Stimulated activated CD8-positive, alpha-beta memory T cell treated with anti-CD3 and anti-CD28 coated beads, Interleukin-2, amount 100 ng/mL, for 1 hour (primary cell): ENCODE data around the gene KLHL40.

Experiments
- DNase-seq, 2 donors: peaks; one replicate each; pipeline ENCODE4 v3.0.0-alpha.2; 2020; ENCODE audit warnings: low read depth in 2 of 2

KLHL40 gene

DNA sequence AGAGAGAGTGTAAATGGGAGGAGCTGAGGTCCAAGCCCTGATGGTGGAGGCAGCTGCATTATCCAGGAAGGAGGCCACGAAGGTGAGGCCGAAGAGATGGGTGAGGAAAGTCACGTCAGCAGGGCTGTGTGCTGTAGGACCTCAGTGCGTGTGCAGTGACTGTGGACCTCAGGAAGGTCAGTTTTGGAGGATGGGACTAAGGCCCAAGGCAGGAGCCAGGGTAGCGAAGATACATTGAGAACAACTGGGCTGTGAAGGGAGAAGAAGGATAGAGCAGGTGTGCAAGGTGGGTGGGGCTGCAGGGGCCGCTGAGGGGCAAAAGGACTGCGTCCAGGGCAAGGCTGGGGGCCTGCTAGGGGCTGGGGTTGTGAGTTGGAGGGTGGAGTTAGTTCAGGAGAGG lies 4.9 kb downstream of the KLHL40 start:
- no peak for DNase-seq

DNA sequence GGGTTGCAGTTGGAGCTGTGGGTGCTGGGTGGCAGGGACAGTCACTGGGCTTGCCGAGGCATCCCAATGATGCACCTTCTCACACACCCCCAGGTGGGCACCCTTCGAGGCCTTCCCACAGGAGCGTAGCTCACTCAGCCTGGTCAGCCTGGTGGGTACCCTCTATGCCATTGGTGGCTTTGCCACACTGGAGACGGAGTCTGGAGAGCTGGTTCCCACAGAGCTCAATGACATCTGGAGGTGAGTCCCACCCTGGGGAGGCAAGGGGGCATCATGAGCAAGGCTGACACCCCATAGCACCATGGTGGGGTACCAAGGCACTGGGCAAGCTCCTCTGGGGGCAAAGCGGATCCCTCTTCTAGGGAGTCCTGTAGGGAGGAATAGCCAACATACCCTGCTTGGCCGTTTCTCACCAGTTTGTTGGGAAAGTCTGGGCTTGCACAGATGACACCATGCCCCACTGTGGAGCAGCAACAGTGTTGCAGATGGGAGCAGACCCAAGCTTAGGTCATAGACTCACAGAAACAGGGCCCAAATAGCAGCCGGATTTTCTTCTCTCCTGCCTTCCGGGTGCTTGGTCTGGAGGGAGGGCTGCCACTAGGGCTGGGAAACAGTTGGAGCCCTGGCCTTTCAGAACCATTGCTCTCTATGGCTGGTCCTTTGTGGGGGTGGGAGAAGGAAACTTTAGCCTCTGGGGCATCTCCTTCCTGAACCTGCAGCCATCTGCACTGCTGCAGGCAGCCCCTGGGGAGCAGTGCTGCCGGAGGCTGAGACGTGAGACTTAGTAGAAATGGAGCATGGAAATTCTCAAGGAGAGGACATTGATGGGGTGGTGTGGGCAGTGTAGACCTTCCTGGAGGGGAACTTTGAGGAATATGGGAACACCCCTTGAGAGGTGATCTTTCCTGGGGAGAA lies 5.7 kb downstream of the KLHL40 start:
- no peak for DNase-seq

DNA sequence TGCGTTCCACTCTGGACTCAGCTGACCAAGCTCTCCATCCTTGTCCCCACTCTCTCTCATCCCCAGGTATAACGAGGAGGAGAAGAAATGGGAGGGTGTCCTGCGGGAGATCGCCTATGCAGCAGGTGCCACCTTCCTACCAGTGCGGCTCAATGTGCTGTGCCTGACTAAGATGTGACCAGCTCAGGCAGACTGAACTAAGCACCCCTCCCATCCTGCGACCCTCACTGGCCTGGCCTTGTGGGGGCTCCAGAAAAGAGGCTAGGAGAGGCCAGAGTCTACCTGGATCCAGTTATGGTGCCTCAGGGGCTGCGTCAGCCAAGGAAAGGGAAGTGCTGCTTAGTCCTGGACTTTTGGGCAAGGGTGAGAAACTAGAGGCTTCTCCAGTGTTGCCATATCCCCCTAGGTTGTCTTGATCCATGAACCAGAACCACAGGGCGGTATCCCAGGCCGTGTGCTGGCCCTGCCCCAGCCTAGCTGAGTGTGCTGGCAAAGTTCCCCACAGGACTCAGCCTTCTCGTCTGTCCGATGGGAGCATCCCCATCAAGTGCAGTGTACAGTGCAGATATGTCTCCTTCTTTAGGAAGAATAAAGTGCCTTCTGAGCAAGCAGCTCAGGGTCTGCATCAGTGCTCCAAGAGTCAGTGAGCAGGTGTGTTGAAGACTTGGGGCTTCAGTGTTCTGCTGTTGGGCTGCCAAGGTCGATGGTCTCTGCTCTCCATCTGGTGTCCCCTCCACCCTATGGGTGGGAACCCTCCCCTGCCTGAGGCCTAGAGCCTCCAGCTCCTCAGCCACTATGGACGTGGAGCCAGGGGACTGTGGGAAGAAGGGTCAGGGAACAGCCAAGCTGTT lies 6.7 kb downstream of the KLHL40 start:
- no peak for DNase-seq

DNA sequence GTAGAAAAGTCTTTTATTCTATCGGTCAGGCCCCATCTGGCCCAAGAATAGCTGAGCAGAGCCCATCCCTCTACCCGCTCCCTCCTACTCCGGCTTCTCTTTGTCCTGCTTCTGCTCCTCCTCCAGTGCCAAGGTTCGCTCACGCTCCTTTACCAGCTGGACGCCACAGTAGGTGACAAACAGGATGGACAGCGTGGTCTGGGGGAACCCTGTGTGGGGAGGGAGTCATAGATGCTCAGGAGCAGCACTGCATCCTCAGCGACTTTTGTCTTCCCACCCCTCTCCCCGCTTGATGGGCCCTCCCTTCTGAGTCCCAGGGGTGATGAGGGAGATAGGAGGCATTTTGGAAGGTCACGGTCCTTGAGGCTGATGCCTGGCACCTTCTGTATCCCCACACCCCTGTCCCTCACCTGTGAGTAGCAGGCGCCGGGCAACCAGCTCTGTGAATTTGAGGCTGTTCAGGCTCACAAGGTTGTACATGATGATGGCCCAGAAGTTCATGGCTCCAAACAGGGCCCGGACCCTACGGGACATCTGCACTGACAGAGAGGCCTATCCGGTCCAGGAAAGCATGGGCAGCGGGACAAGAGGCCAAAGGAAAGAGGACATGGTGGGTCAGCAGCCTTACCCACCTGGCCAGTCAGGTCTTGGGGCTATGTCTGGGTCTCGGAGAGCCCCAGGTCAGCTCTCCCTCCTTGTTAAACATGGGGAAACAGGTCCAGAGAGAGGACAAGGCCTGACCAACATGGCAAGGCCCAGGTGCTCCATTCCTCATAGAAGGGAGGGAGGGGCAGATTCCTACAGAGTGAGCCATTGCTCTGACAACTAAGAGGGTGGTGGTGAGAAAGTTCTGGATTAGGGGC lies 7.6 kb downstream of the KLHL40 start:
- DNase-seq: no peak

DNA sequence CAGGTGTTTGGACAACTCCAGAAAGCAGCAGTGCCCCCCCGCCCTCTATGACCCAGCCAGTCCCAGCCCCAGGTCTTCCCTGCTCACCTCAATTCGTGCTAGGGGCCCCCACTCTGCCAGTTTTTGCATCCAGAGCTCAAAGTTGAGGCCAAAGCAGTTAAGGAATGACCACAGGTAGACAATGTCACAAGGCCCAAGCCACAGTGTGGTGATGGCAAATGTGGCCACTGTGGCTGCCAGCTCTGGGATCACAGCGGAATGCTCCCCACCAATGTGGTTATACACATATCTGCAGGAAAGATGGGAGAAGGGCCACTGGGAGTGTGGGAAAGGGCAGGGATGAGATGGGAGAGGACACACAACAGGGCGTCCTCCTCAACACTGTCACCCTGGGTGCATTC lies 8.2 kb downstream of the KLHL40 start:
- DNase-seq: no peak

DNA sequence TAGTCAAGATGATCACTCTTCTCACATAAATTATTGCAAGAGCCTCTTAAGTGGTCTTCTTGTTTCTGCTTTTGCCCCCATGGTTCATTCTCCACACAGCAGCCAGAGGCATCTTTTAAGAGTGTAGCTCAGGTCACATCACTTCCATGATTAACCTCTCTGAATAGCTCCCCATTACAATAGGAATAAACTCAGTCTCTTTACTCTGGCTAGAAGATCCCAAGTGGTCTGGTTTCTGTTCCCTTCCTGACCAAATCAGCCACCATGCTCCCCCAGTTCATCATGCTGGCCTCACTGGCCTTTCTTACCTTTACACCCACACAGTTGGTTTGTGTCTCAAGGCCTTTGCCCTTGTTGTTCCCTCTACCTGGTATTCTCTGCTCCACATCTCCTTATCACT lies 9.0 kb downstream of the KLHL40 start:
- DNase-seq: no peak

DNA sequence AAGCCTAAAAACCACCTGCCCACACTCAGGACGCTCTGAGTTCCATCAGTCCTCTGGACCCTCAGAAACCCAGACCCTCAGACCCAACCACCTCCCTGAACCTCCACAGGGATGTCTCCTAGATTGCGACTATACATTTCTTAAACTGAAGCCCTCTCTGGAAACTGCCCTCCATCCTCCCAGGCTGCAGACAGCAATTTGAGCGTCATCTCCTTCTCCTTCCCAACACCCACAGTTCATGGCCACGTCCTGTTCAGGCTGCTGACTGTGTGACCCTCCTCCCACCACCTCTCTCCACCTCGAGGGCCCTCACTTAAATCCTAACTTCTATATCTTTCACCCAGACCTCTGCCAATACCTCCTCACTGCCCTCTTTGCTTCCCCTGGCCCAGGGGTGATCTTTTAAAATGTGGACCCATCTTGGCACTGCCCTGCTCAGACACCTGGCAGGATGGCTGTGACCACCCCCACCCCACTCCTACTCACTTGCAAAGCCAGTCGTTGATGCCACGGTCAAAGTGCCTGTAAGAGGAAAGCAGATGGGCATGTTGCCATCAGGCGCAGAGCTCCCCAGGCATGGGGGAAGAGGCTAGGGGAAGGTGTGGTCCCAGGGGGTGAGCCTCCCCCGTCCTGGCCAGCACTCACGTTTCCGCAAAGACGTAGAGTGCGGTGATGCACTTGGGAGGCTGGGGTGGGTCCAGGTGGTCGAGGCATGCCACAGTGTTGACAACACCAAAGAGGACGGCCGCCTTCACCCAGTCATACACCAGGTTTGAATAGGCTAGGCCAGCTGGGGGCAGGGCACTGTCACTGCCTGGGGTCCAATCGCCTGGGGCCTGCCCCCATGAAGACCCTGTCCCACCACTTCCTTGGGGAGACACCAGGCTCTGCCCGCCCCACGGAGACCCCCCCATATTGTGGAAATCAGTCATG lies 11.3 kb downstream of the KLHL40 start:
- no peak for DNase-seq

DNA sequence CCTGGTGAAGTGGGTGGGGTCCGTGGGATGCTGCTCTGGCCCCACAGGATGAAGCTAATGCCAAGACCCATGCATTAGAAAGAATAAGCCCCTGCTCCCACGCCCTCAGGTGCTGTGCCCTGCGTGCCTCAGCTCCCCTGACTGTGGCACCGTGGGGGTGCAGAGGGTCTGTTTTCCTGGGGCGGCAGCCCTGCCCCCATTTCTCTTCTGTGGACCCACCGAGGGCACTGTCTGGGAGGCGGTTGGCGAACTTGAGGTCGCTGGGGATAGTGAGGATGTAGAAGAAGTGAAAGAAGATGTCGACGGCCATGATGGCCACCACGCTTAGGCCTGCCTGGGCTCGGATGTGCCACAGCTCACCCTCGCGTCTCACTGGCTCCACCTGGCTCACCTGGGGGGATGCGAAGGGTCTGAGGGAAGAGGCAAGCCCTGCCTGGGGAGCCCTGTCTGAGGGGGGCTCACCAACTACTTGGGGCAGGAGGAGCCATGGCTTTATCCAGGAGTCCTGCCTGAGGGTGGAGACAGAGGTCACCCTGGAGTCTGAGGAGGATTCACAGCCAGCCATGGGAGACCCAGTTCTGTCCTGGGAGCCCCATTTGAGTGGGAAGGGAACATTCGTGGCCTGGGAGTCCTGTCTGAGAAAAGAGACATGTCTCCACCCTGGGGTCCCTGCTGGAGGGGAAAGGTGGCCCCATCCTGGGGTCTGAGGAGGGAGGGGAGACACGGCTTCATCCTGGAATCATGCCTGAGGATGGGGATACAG lies 12.1 kb downstream of the KLHL40 start:
- no peak for DNase-seq

DNA sequence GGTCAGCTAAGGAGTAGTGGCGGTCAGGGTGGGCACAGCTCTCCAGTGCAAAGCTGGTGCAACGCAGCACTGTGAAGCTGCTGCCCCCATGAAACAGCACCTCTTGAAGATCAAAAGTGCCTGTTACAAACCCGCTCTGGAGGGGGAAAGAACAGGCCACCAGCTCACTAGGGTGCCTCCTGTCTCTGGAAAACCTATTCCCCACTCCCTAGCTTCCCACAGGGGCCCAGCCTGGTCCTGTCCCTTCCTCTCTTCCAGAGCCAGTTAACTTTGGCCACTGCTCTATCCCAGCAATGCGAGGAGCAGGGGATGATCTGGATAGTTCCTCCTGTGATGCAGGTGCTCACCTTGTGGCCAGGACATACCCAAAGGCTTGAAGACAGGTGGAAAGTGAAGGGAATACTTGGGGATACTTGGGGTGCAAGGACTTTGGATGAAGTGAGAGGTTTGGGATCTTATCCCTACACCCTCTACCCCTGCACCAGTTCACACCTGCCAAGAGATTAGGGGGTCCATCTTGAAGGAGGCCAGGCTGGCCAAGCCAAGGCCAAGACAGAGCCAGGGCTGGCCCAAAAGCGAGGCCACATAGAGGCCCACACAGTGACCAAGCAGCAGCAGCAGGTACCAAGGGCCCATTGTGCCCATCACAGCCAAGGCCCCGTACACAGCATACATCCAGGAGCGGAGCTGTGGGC lies 13.0 kb downstream of the KLHL40 start:
- no peak for DNase-seq

DNA sequence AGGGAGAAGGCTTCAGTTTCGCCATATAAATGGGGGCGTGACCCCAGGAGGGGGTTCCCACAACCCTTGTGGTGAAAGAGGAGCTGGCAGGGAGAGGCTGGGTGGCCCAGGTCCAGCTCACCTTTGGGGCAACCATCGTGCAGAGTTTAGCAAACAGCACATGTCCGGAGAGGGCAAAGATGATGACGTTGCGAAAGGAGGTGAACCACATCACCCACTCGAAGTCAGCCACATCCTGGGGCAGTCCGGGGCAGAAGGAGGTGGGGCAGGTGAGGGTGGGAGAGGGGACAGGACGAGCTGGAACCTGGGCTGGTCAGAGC lies 13.5 kb downstream of the KLHL40 start:
- DNase-seq: no peak

DNA sequence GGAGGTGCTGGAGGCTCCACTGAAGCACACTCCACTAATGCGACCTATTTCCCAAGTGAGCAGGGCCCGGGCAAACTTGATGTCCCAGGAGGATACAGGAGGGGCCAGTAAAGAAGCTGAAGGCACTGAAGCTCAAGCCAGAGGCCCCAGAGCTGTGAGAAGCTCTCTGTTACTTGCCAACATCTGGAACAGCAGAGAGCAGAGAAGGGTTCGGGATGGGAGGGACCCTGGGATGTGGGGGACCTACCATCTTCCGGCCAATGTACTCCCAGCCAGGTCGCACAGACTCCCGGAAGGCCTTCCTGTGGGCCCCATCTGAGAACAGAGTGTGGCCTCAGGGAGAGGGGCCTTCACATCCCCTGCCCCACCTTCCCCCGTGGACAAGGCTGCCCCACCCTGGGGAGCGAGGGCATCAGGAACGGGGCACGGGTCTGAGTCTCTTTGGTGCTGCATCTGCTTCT lies 14.2 kb downstream of the KLHL40 start:
- no peak for DNase-seq

DNA sequence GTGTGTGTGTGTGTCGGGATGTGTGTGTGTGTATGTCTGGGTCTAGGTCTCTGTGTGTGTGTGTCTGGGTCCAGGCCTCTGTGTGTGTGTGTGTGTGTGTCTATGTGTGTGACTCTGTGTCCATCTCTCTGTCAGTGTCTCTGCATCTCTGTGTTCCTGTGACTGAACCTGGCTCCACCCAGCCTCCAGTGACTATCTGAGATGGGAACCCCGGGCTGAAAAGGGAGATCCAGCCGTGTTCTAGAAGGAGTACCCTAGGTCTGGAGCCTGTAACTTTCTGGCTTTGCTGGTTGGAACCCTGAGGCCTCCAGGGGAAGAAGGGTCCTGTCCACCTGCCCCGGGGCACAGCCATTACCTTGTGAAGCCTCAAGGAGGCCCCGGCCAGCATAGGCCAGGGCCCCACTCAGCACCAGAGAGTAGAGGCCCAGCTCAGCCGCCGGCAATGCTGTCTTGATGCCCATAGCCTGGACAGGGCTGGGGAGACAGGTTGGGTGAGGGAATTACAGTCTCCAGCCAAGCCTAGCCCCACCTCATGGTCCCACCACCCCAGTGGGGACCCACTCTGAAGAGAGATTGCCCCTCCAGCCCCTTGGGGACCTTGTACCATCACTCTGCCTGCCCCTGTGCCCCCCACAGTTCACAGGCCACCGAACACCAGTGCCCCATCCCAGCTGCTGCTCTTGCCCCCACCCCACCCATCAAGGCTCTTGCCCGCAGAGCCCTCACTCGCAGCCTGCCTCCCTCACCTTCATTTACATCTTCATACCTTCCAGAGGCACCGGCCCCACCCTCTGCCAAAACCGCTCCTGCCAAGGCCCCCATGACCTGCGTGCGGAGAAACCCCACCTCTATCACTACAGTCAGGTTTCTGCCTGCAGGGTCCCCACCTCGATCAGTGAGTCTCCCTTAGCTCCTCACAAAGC lies 15.3 kb downstream of the KLHL40 start:
- DNase-seq: no peak

DNA sequence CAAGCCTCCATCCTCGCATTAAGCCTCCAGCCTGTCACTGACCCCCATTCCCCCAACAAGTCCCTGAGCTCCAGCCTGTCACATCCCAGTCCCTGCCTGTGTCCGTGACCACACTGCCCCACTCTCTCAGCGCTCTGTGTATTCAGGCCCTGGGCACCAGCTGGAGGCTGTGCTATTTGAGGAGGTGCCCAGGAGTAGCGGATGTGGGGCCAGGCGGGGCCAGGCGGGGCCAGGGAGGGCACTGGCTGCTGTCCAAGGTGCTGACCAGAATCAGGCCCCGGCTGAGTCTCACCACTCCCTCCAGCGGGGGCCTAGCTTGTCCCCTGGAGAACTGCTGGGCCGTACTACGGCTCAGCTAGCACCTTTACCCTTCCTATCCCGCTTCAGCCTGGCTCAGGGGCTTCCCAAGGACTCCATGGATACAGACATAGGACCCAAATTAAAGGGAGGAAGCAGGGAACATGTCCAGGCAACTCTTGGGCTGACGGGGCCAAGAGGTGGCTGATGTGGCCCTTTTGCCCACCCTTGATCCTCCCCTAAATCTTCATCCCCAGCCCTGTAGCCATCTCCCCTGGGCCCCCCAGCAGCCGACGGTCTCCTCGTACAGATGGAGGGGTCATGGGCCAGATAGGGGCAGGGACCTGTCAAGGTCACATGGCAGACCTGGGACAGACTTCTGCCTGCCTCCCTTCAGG lies 16.2 kb downstream of the KLHL40 start:
- peak; percentile 12 to 26 for DNase-seq

DNA sequence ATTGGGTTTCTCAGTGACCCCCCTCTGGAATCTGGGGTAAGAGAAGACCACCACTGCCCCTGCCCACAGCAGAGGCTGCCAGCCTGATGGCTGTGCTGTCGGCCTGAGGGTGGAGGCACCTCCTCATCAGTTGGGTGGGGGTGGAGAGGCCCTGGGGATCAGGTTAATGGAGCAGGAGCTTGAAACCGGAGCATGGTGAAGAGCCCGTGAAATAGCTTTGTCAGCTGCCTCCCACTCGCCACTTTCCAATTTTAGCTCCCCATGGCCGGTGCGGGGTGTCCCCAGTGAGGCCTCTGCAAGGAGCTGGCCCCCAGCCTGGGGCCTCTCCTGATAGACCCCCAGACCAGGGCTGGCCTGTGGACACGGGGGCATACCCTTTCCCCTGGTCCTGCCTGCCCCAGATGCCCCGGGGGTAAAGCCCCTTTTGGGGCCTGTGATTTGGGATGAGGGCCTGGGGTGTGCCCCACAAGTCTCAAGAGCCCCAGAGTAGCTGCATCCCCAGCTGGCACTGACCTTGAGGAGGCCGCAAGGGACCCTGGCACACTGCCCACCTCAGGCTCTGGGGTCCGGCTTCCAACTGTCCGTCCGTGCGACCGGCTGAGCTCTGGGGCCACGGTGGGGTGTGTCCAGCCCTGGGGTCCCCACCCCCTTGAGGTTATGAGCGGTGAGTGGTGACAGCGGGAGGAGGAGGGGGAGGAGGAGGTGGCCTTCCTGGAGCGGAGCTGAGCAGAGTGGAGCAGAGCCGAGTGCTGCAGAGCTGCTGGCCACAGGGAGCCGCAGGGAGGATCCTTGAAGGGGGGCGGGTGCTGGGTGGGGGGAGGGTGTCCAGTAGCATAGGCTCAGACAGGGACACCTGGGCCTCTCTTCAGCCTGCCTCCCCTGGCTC lies 17.0 kb downstream of the KLHL40 start, which contains the start of gene HHATL:
Gene HHATL (minus strand): TSS at position 733 of the 886 bp plus-strand sequence. CDS start 1,972 bp downstream, outside the sequence.
- no peak for DNase-seq

DNA sequence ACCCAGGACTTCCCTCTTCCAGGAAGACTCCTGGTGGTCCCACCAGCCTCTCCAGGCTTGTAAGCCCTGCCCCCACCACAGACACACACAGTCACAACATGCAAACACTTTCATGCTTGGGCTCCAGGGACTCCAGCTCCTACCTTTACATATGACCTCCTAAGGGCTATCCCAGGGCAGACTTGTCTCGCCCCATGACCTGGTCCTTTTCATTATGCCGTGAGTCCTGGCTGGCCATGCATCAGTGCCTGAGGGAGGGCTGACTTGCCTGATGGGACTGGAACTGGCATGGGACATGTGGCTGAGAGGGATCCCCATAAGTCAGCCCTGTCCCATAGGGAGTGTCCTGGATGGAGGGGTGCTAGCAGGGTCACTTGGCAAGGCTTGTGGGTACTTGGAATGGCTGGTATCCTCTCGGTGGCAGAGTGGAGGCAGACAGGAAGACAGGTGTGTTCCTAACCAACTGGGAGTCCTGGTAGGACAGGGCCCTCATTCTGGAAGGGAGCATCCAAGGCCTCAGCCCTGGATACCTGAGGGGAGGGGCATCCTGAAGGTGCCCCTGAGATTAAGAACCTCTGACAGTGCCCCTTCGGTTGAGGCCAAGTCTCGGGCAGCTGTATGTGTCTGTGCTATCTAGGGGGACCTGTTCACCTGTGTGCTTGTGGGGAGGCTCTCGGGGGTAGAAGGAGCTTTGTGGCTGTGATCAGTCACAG lies 17.8 kb downstream of the KLHL40 start:
- DNase-seq: no peak

DNA sequence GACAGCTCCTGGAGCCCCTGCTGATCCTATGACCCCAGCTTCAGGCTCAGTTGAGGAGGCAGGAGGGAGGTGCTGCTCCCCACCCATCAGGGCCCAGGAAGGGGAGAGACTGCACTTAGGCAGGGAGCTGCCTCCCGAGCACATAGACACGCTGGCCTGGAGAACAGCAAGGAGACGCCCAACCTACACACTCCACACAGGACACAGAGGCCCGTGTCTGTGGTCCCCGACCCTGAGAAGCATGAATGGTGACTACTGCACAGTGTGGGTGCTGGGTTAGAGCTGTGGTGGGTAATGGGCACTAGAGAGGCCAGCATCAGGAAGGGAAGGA lies 18.3 kb downstream of the KLHL40 start:
- no peak for DNase-seq
